ENCODE data around the gene RNF182.

DNA sequence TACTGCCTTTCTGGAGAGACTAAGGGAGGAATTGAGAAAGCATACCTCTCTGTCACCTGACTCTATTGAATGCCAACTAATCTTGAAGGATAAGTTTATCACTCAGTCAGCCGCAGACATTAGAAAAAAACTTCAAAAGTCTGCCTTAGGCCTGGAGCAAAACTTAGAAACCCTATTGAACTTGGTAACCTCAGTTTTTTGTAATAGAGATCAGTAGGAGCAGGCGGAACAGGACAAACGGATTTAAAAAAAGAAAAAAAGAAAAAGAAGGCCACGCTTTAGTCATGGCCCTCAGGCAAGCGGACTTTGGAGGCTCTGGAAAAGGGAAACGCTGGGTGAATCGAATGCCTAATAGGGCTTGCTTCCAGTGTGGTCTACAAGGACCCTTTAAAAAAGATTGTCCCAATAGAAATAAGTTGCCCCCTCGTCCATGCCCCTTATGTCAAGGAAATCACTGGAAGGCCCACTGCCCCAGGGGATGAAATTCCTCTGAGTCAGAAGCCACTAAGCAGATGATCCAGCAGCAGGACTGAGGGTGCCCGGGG, 43.1 kb upstream of the RNF182 start:
- TF ChIP-seq EZH2 (IDR thresholded peaks at IDR 0.05): no peak
- TF ChIP-seq POLR2AphosphoS5 (IDR thresholded peaks at IDR 0.05; ENCODE audit: borderline replicate concordance, low read depth, low read length): no peak
- TF ChIP-seq FOXP2 (optimal IDR thresholded peaks at IDR 0.05; ENCODE audit: control extremely low read depth, extremely low read length, insufficient read depth): no peak
